Measurements from ENCODE around the gene TRPC4. TPM values are rescaled to one million over a fixed set of nuclear protein-coding genes. Genes with fewer than 3 reads are reported as not detected.

Gene TRPC4
- total RNA-seq, 1 experiment from 2014 or later: 19.0 TPM

- no peak overlapping the region for H3T11ph ChIP-seq (ENCODE audit: low read length)
- no peak overlapping the region for H3K4me2 ChIP-seq (ENCODE audit: insufficient read depth, insufficient read length, low read length)
- Mint-ChIP-seq H3K27ac (no peak overlapping the region; a peak in 2 of 7 replicates), H3K4me3 (no peak overlapping the region), H3K27me3 (ENCODE audit: low read depth) (no peaks in the 10 kb centered on the region), H3K9me3 (no peaks in the 10 kb centered on the region), H3K36me3 (ENCODE audit: insufficient read depth in 1 of 3, low read depth in 3 of 3) (no peaks in the 10 kb centered on the region), H3K4me1 (no peaks in the 10 kb centered on the region; a peak in 1 of 4 replicates)
- H3K4ac ChIP-seq (ENCODE audit: low read depth, low read length): no peak overlapping the region
- no peak overlapping the region for H2BK5ac ChIP-seq (ENCODE audit: insufficient read length, low read length)
- H3K79me1 ChIP-seq (ENCODE audit: insufficient read depth, low read depth, low read length, poor library complexity, severe bottlenecking): no peaks in the 10 kb centered on the region
- H3K9me3 ChIP-seq (ENCODE audit: control insufficient read depth, low read depth, low read length): no peaks in the 10 kb centered on the region
- H3K9ac ChIP-seq (ENCODE audit: extremely low read depth, insufficient read length, low read length): no peak overlapping the region
- no peak overlapping the region for H3K27ac ChIP-seq (ENCODE audit: insufficient read length, low read depth, low read length)
- H3K27me3 ChIP-seq (ENCODE audit: insufficient read depth, low read length): no peaks in the 10 kb centered on the region
- DNase-seq: no peak
- no peak overlapping the region for H2AFZ ChIP-seq (ENCODE audit: low read length)
- H3K23me2 ChIP-seq (ENCODE audit: insufficient read length, low read depth, low read length, poor library complexity, severe bottlenecking): no peaks in the 10 kb centered on the region
- no peak overlapping the region for H3K56ac ChIP-seq (ENCODE audit: insufficient read length, low read depth, low read length)
- H3K14ac ChIP-seq (ENCODE audit: insufficient read depth, low read length): no peak overlapping the region
- TF ChIP-seq CTCF (conservative IDR thresholded peaks at IDR 0.05): no peak
- H3K18ac ChIP-seq (ENCODE audit: insufficient read length, low read depth, low read length): no peak overlapping the region
- no peak overlapping the region for H2BK20ac ChIP-seq (ENCODE audit: low read depth, low read length, poor library complexity, severe bottlenecking)
- no peak overlapping the region for H4K91ac ChIP-seq (ENCODE audit: insufficient read length, low read depth, low read length)
- no CpG with 5 or more reads among the region's 2 CpGs for WGBS (ENCODE audit: extremely low coverage, insufficient read length, low lambda C conversion rate)
- H3K4me1 ChIP-seq (ENCODE audit: insufficient read depth, low read length): no peaks in the 10 kb centered on the region
- H2BK15ac ChIP-seq (ENCODE audit: low read depth, low read length): no peak overlapping the region
- H4K5ac ChIP-seq (ENCODE audit: insufficient read length, low read depth, low read length): no peak overlapping the region
- no peak overlapping the region for H4K8ac ChIP-seq (replicated peaks; ENCODE audit: insufficient read length, low read depth, low read length)
- H2BK12ac ChIP-seq (ENCODE audit: insufficient read length, low read depth, low read length): no peak overlapping the region
- H3K79me2 ChIP-seq (ENCODE audit: insufficient read depth, low read length): no peaks in the 10 kb centered on the region
- H2BK120ac ChIP-seq (ENCODE audit: low read depth, low read length, poor library complexity, severe bottlenecking): no peak overlapping the region
- no peak overlapping the region for H2AK5ac ChIP-seq (ENCODE audit: insufficient read length, low read length)
- no peaks in the 10 kb centered on the region for H4K20me1 ChIP-seq (ENCODE audit: control insufficient read depth, insufficient read depth, insufficient read length)
- H3K23ac ChIP-seq (ENCODE audit: insufficient read length, low read depth, low read length): no peak overlapping the region
Observed at GRCh38 chr13:37706041-37706440, 163.5 kb downstream of the TRPC4 start.

Measured in H9 (cell line).